Superior temporal gyrus (tissue), 1 donor: Measurements from ENCODE around the gene IGF1R.

Source experiments
- DNase-seq: peaks from one replicate; pipeline ENCODE4 v3.0.0-alpha.2; 2016; ENCODE audit errors: extremely low spot score

IGF1R gene

DNA sequence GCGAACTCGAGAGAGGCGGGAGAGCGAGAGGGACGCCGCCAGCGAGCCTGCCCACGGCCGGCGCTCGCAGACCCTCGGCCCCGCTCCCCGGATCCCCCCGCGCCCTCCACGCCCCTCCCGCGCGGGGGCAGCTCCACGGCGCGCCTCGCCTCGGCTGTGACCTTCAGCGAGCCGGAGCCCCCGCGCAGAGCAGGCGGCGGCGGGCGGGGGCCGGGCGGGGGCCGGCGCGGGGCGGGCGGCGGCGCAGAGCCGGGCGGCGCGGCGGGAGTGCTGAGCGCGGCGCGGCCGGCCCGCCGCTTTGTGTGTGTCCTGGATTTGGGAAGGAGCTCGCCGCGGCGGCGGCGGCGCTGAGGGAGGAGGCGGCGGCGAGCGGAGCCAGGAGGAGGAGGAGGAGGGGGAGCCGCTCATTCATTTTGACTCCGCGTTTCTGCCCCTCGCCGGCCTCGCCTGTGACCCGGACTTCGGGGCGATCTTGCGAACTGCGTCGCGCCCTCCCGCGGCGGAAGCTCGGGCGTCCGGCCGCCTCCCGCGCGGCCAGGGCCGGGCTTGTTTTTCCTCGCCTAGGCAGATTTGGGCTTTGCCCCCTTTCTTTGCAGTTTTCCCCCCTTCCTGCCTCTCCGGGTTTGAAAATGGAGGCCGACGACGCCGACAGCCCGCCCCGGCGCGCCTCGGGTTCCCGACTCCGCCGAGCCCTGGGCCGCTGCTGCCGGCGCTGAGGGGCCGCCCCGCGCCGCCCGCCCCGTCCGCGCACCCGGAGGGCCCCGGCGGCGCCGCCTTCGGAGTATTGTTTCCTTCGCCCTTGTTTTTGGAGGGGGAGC is 524 bp downstream of the IGF1R start:
- DNase-seq: peak; percentile 49

- DNase-seq: no peak
These were observed 1.4 kb downstream of the IGF1R start for GRCh38 chr15:98649472-98650416.

GRCh38 chr15:98650417-98651035 is 2.2 kb downstream of the IGF1R start:
- no peak for DNase-seq

DNA sequence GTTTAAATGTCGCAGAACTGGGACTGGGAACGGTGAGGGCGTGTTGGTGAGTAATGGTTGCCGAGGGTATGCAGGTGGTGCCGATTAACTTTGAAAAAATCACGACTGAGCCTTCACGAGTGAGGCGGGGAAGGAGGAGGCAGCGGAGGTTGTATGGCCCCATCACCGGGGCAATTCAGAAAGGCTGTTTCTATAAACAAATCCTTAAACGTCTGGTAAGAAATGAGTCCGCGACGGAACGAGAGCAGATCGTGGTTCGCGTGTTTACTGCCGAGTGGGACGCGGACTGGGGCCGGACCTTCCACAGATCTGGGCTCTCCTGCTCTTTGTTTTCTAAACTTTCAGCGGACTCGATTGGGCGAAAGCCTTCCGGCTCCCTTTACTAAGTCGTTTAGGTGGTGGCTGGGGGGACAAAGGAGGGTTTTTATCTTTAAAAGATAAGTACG is 2.7 kb downstream of the IGF1R start:
- DNase-seq: no peak

DNA sequence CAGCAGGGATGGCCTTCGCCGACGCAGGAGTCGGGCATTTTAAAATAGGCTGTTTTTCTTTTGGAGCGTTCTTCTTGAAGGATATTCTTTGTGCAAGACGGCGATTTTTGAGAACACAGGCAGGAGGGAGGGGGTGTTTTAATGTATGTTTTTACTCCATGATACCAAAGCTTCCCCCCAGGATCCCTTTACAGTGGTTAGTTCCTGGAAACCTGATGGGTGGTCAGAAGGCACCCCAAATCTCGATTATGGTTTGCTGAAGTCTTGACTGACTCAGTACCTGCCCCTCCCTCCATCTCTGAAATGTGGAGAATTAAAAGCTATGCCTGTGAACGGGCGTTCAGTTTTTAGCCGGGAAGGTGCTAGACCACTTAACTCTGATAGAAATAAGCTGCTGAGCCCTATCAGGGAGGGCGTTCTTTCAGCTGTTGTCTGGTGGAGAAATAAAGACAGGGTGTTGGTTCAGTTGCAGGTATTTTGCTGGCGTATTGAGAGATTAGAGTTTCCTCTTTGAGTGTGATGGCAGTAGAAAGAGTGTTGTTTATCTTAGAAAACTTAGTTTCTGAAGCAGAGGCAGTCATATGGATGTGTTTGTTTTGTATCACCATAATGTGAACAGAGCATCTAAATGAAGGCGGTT is 3.4 kb downstream of the IGF1R start:
- DNase-seq: peak; percentile 46

- DNase-seq: no peak
These were observed 5.3 kb downstream of the IGF1R start for GRCh38 chr15:98653686-98654085.

DNA sequence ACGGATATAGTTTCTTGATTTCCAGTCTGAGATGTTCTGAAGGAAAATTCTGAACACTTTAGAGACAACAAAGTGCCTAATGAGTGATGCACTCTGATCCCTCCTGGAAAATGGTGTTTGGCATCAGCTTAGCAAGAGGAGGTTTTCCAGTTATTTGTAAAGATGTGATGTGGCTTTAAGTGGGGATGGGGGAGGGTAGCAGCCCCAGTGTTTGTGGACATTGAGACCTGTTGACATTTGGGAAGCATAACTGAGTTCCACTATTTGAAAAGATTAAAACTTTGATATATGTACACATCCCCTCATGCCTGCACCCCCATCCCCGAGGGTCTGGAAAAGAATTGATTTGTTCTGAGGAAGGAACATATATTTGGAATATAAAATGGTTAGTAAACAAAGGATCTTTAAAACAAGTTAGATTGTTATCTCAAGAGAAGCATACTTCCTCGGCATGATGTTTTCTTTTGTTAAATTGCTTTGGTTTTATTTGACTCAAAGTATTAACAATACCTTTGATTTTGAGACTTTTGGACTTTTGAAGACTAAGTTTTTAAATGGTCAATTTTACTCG is 6.5 kb downstream of the IGF1R start:
- DNase-seq: no peak

DNA sequence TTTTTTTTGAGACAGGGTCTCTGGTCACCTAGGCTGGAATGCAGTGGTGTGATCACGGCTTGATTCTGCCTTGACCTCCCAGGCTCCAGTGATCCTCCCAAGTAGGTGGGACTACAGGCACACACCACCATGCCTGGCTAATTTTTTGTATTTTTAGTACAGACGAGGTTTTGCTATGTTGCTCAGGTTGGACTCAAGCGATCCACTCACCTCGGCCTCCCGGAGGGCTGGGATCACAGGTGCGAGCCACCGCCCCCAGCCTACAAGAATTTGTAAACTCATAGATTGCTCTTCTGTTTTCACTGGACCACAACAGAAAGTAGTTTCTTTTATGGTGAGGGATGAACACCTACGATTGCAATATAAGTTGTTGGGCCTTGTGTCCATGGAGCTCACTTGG is 7.4 kb downstream of the IGF1R start:
- no peak for DNase-seq

GRCh38 chr15:98657721-98658120 is 9.4 kb downstream of the IGF1R start:
- no peak for DNase-seq

- peak; percentile 78 for DNase-seq
These were observed 10.7 kb downstream of the IGF1R start for GRCh38 chr15:98658831-98659699.

DNA sequence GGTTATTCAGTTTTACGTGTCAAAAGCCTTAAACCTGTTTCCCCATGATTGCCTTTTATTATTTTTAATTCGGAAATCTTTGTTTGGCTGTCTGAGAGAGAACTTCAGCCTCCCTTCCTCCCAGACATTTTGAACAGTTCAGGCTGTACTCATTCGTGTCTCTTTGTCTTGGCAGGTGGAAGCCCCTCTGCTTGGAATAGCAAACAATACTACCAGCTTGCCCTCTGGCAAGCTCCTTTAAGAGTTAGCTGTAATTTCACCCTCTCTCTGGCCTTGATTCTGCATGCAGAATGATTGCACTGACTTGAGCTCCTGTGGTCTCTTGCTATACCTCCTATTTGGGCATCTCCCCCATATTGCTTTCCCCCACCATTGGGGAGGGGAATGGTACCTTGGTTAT is 11.7 kb downstream of the IGF1R start:
- no peak for DNase-seq

GRCh38 chr15:98663045-98663444 is 14.7 kb downstream of the IGF1R start:
- no peak for DNase-seq

GRCh38 chr15:98663606-98664005 is 15.3 kb downstream of the IGF1R start:
- no peak for DNase-seq

DNA sequence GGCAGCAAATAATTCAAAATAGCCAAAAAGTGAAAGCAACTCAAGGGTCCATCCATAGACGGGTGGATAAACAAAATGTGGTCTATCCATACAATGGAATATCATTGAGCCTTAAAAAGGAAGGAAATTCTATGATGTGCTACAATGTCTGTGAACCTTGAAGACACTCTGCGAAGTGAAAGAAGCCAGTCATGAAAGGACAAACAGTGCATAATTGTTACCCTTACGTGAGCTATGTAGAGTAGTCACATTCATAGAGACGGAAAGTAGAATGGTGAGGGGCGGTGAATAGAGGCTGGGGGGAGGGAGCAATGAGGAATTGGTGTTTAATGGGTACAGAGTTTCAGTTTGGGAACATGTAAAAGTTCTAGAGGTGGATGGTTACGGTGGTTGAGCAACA is 18.1 kb downstream of the IGF1R start:
- no peak for DNase-seq

DNA sequence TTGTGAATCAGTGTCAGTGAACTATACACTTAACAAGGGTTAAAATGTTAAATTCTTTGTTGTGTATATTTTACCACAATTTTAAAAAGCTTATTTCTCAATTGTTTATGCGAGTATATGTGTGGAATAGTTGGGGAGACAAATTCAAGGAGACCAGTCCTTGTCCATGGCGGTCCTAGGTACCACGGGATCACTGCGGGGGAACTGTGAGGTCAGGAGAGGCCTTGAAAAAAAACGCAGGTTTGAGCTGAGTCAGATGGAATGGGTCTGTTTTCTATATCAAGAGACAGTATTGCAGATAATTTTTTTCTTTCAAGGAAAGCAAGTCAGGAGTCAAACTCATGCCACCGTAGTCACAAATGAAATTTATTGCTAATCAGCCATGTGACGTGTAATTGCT is 18.5 kb downstream of the IGF1R start:
- DNase-seq: no peak

GRCh38 chr15:98667521-98668179 is 19.3 kb downstream of the IGF1R start:
- no peak for DNase-seq

GRCh38 chr15:98668566-98669308 is 20.4 kb downstream of the IGF1R start:
- no peak for DNase-seq

GRCh38 chr15:98669638-98670037 is 21.3 kb downstream of the IGF1R start:
- DNase-seq: no peak
